ENCODE data around the gene ARHGAP1. TPM values are rescaled to one million over a fixed set of nuclear protein-coding genes. Genes with fewer than 3 reads are reported as not detected.

ARHGAP1 gene
- total RNA-seq, 3 donors from 2014 or later: 26.5 to 55.7 (median 33.8) TPM

DNA sequence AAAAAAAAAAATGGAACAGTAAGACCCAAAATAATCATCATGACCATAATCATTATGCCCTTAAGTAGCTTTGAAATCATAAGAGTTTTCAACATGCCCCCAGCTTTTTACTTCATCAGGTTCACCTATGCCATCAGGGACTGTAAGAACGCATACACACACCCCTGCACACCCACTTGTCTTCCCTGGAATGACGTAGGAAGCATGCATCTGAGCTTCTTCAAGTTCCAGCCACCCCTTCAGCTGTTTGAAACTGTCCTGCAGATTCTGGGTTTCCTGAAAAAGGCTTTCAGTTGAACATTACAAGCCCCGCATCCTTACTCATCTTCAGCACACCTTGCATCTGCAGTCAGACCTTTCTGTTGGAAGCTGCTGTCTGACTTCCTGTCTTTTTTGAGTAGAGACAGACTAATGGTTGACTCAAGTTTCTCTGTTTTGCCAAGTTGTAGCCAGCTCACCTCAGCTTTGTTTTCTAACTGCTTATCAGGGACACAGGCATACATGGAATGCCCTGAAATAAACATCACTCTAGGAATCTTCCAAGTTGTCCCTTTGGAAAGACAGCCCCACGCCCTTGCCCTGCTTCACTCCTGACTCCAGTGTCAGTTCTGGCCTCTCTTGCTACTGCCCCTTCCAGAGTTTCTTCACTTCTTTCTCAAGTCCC is 37.0 kb downstream of the ARHGAP1 start:
- H3K27me3 ChIP-seq: no peaks in the 10 kb centered on the region
- H3K9me3 ChIP-seq: no peaks in the 10 kb centered on the region
- no peak overlapping the region for H3K27ac ChIP-seq
- TF ChIP-seq, protein P1, sequence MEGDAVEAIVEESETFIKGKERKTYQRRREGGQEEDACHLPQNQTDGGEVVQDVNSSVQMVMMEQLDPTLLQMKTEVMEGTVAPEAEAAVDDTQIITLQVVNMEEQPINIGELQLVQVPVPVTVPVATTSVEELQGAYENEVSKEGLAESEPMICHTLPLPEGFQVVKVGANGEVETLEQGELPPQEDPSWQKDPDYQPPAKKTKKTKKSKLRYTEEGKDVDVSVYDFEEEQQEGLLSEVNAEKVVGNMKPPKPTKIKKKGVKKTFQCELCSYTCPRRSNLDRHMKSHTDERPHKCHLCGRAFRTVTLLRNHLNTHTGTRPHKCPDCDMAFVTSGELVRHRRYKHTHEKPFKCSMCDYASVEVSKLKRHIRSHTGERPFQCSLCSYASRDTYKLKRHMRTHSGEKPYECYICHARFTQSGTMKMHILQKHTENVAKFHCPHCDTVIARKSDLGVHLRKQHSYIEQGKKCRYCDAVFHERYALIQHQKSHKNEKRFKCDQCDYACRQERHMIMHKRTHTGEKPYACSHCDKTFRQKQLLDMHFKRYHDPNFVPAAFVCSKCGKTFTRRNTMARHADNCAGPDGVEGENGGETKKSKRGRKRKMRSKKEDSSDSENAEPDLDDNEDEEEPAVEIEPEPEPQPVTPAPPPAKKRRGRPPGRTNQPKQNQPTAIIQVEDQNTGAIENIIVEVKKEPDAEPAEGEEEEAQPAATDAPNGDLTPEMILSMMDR (IDR thresholded peaks at IDR 0.05): no peak
- TF ChIP-seq POLR2AphosphoS5 (IDR thresholded peaks at IDR 0.05): no peak
- TF ChIP-seq POLR2A (IDR thresholded peaks at IDR 0.05): no peak
- H3K4me3 ChIP-seq: no peak overlapping the region
- peaks cover 11% of the 10 kb centered on the region for H3K36me3 ChIP-seq
- DNase-seq (ENCODE audit: low spot score in 2 of 2): no peak
- H3K4me1 ChIP-seq: no peaks in the 10 kb centered on the region
- intact Hi-C loops (cut with DNase I; ENCODE audit: low total_unique reads): no loop called here

DNA sequence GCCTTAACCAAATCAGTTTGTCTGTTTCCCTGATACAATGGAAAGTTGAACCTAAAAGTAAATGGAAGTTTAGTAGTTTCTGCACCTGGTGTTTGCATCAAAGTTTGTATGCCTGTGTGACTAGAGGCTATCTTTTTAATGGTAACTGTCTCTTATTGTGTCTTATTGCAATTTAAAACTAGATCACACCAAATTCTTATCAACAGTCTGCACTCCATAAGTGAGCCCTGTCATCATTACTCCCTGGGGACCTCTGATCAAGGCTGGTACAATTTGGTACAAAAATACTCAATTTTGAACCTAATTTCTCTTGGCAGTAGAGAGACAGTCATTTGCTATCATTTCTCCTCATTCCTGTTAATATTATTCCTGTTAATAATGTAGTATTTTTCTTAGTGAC is 38.1 kb downstream of the ARHGAP1 start:
- Histone ChIP-seq H3K36me3 (peaks cover 11% of the 10 kb centered on the region), H3K27me3 (no peaks in the 10 kb centered on the region), H3K4me1 (no peaks in the 10 kb centered on the region), H3K27ac (no peak overlapping the region), H3K9me3 (no peaks in the 10 kb centered on the region), H3K4me3 (no peak overlapping the region)
- TF ChIP-seq, protein P1 (IDR thresholded peaks at IDR 0.05): no peak
- no peak for DNase-seq (ENCODE audit: low spot score in 2 of 2)
- intact Hi-C loops (cut with DNase I; ENCODE audit: low total_unique reads): no loop called here

DNA sequence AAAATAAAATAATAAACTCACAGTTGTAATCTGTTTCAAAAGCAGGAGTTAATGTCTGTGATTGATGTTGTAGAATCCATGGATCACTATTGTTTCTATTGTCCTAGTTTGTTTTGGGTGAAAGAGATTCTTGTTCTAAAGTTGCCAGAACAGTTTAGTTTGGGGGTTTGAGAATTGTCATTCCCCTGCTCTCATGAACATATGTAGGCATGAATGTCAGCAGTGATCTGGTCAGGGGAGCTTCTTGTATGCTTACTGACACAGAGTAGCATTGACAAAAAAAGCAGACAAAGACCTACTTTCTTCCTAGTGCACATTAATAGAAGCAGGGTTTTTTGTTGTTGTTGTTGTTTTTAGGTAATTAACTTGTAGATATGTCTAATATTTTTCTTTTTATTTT is 38.6 kb downstream of the ARHGAP1 start:
- peaks cover 11% of the 10 kb centered on the region for H3K36me3 ChIP-seq
- no peak overlapping the region for H3K27ac ChIP-seq
- no peaks in the 10 kb centered on the region for H3K9me3 ChIP-seq
- TF ChIP-seq POLR2AphosphoS5 (IDR thresholded peaks at IDR 0.05) (no peak), POLR2A (IDR thresholded peaks at IDR 0.05) (no peak)
- TF ChIP-seq, protein P1 (IDR thresholded peaks at IDR 0.05): no peak
- intact Hi-C loops (cut with DNase I; ENCODE audit: low total_unique reads): no loop called here
- no peaks in the 10 kb centered on the region for H3K4me1 ChIP-seq
- no peak for DNase-seq (ENCODE audit: low spot score in 2 of 2)
- H3K4me3 ChIP-seq: no peak overlapping the region
- H3K27me3 ChIP-seq: no peaks in the 10 kb centered on the region

DNA sequence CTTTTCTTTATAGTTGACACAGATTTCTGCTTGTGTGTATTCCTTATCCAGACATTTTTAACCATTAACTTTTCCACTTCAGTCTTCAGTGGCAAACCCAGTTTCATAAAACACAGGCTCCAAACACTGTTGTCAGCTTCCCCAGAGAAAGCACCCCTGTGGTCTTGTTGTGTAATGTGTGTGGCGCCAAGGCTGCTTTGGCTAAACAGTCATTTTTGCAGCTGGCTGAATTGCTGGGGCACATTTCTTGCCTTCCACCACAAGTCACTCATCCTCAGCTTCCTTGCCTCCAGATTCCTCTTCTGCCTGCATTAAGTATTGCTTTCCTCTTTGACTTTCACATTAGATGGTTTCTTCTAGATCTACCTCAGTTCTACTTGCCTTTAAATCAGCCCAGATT is 40.5 kb downstream of the ARHGAP1 start:
- intact Hi-C loops (cut with DNase I; ENCODE audit: low total_unique reads): no loop called here
- no peak for DNase-seq (ENCODE audit: low spot score in 2 of 2)
- Histone ChIP-seq H3K27me3 (no peaks in the 10 kb centered on the region), H3K27ac (no peak overlapping the region), H3K36me3 (peaks cover 15% of the 10 kb centered on the region), H3K4me3 (no peak overlapping the region), H3K4me1 (no peaks in the 10 kb centered on the region), H3K9me3 (no peaks in the 10 kb centered on the region)
- TF ChIP-seq, protein P1 (IDR thresholded peaks at IDR 0.05): no peak
- TF ChIP-seq POLR2A (IDR thresholded peaks at IDR 0.05) (no peak), POLR2AphosphoS5 (IDR thresholded peaks at IDR 0.05) (no peak)

DNA sequence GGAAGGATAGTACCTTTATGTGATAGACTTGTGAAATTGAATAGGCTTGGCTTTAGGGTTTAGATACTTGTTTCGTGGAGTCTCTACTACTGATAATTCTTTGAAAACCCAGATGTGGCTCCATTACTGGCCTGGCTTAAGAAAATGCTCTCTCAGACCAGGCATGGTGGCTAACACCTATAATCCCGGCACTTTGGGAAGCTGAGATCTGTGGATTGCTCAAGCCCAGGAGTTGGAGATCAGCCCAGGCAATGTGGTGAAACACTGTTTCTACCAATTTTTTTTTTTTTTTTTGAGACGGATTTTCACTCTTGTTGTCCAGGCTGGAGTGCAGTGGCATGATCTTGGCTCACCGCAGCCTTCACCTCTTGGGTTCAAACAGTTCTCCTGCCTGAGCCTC is 42.2 kb downstream of the ARHGAP1 start:
- intact Hi-C loops (cut with DNase I; ENCODE audit: low total_unique reads): no loop called here
- Histone ChIP-seq H3K36me3 (peaks cover 15% of the 10 kb centered on the region), H3K4me3 (no peak overlapping the region), H3K9me3 (no peaks in the 10 kb centered on the region), H3K4me1 (no peaks in the 10 kb centered on the region), H3K27ac (peak overlapping the region in 1 of 2 donors; percentile 58), H3K27me3 (no peaks in the 10 kb centered on the region)
- TF ChIP-seq, protein P1 (IDR thresholded peaks at IDR 0.05): no peak
- TF ChIP-seq POLR2AphosphoS5 (IDR thresholded peaks at IDR 0.05): peak in 1 of 3 donors; percentile 32
- no peak for DNase-seq (ENCODE audit: low spot score in 2 of 2)
